NCI-H748 (cell line): Measurements from ENCODE around the gene LDB3.
"Not testable (repeated sequence)": the region's sequence is repeated elsewhere in the genome, so short reads cannot be mapped to it uniquely, and the experiment has no call there.

Source experiments
- DNase-seq: peaks from one replicate; lab custom pipeline; 2025; ENCODE audit not compliant: unreplicated experiment; lab: John Stamatoyannopoulos, UW

The LDB3 gene

GRCh38 chr10:86668297-86669165 is at the start of gene LDB3:
Gene LDB3, plus strand, starts transcription at chr10:86668511. Its CDS starts 181 bp downstream, at chr10:86668692.
- DNase-seq = peak; percentile 7

- no peak for DNase-seq
Measured at GRCh38 chr10:86628311-86628710, 40.0 kb upstream of the LDB3 start.

- DNase-seq = no peak
Measured at GRCh38 chr10:86630079-86630478, 38.2 kb upstream of the LDB3 start.

GRCh38 chr10:86632009-86632800 is 36.1 kb upstream of the LDB3 start:
- no peak for DNase-seq

- no peak for DNase-seq
Measured at GRCh38 chr10:86632951-86633350, 35.4 kb upstream of the LDB3 start.

- DNase-seq = no peak
Measured at GRCh38 chr10:86635402-86635801, 32.9 kb upstream of the LDB3 start.

GRCh38 chr10:86636311-86636710 is 32.0 kb upstream of the LDB3 start:
- DNase-seq = no peak

GRCh38 chr10:86642021-86642420 is 26.3 kb upstream of the LDB3 start:
- no peak for DNase-seq

- DNase-seq = no peak
Measured at GRCh38 chr10:86642499-86642898, 25.8 kb upstream of the LDB3 start.

GRCh38 chr10:86644152-86644793 is 24.0 kb upstream of the LDB3 start:
- DNase-seq = no peak

GRCh38 chr10:86644794-86645445 is 23.4 kb upstream of the LDB3 start:
- DNase-seq = no peak

GRCh38 chr10:86645621-86646165 is 22.6 kb upstream of the LDB3 start:
- not testable (repeated sequence) for DNase-seq

- DNase-seq = no peak
Measured at GRCh38 chr10:86646532-86646931, 21.8 kb upstream of the LDB3 start.

- no peak for DNase-seq
Measured at GRCh38 chr10:86646933-86647332, 21.4 kb upstream of the LDB3 start.

GRCh38 chr10:86647773-86648703 is 20.3 kb upstream of the LDB3 start:
- DNase-seq = no peak

GRCh38 chr10:86648704-86649427 is 19.4 kb upstream of the LDB3 start:
- peak; percentile 12 for DNase-seq

GRCh38 chr10:86649471-86650150 is 18.7 kb upstream of the LDB3 start:
- no peak for DNase-seq

GRCh38 chr10:86650151-86650550 is 18.2 kb upstream of the LDB3 start:
- DNase-seq = no peak
